GM10248 (cell line): Measurements from ENCODE around the gene CRTC2.

Experiments
- CTCF ChIA-PET: fragments of 300-600 bp; sonication (Branson Sonifier 250); formaldehyde crosslinking; extraction: SDS; loops from one replicate; lab custom pipeline; 2021; ENCODE audit warnings: antibody characterized with exemption; lab: Yijun Ruan, JAX
- POLR2A ChIA-PET: fragments of 350-650 bp; sonication (Branson Sonifier 250); formaldehyde crosslinking; extraction: SDS; loops from one replicate; lab custom pipeline; 2020; ENCODE audit warnings: antibody characterized with exemption; lab: Yijun Ruan, JAX
- DNase-seq: peaks from one replicate; pipeline ENCODE4 v3.0.0; 2012; ENCODE audit errors: extremely low spot score
- CTCF ChIP-seq: IDR thresholded peaks from 2 replicates; pipeline ENCODE4 v1.5.1; 2012; ENCODE audit warnings: mild to moderate bottlenecking, low read depth; ENCODE audit errors: extremely low read depth, missing control alignments, control extremely low read depth

Gene CRTC2

DNA sequence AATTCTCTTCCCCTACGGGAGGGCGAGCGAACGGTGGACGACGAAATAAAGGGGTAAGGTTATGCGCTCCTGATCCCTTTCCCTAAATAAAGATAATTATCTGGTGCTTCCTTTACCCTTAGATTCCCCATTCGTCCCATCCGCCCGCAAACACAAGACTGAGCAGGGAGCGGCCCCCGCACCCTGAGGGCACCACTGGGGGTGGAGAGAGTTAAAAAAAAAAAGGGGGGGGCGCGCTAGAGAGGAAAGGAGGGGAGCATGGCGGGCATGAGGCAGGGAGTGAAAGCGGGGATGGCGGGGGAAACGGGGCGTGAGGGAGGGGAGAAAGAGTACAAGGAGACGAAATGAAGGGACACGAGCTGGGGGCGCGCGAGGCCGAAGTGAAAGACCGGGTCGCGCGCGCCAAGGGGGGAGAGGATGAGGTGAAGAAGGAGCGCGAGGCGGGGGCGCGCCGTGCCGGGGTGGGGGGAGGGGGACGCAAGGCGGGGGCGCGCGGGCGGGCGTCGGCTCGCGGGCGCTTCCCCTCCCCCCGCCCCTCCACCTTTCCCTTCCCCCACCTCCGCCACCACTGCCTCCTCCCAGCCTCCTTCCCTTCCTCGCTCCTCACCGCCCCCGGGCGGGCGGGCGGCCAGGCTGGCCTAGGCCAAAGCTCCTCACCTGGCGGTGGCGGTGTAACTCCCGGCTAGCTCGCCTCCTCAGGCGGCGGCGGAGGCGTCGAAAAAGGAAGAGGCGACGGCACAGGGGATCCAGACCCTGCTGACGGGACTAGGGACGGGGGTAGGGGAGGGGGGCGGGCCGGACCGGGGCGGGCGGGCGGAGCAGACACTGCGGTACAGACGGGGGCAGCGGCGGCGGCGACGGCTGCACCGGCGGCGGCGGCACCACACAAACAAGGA, 36.1 kb downstream of the CRTC2 start:
- POLR2A ChIA-PET, result interaction anchor here (0.5 to 2.6 kb wide), 5 partner anchors 18 to 271 kb away, joined by 3 to 16 read pairs (median 6); partner anchors contain the start of genes DENND4B and RPS27
- DNase-seq, result no peak
- CTCF ChIA-PET, result interaction anchor here (0.8 to 13.6 kb wide), 9 partner anchors 9 to 125 kb away, joined by 3 to 108 read pairs (median 5); partner anchors contain the start of genes DENND4B and JTB
- TF ChIP-seq CTCF, result peak; percentile 47

GRCh38 chr1:153921803-153922075, 36.7 kb downstream of the CRTC2 start:
- ChIA-PET POLR2A (interaction anchor here (0.6 to 2.6 kb wide), 4 partner anchors 18 to 69 kb away, joined by 3 to 16 read pairs (median 6); partner anchors contain the start of genes DENND4B and RPS27), CTCF (interaction anchor here (0.7 to 13.6 kb wide), 9 partner anchors 8 to 124 kb away, joined by 3 to 108 read pairs (median 5); partner anchors contain the start of genes DENND4B and JTB)
- TF ChIP-seq CTCF, result no peak
- no peak for DNase-seq

DNA sequence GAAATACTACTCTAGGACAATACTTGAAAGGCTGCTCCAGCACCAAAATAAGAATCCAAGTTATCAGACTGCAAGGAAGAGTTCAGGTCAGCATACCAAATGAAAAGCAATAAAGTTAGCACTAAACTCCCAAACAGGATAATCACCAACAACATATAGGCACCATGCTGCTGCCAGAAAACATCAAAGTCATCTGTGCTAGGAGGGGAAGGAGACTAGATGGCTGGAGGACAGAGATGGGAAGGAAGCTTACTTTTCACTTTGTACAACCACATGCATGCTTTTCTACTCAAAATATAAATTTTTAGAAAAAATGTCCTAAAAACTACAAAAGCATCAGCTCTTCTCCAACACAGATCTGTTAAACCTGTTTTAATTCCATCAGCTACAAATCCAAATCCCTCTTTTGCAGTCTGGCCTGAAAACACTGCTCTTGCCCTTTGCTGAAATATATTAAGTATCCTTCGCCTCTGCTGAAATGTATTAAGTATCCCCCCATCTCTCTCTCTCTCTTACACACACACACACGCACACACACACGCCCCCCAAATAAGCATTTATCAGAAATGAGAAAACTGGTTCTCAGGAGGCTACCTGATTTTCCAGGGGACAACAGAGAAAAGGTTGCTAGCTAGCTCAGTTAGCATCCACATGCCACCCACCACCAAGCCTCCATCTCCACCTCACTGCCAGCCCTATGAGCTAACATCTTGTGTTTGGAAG, 37.2 kb downstream of the CRTC2 start:
- CTCF ChIA-PET, result interaction anchor here (0.7 to 13.6 kb wide), 10 partner anchors 9 to 124 kb away, joined by 3 to 108 read pairs (median 5); partner anchors contain the start of genes DENND4B and JTB
- no peak for DNase-seq
- POLR2A ChIA-PET, result interaction anchor here (0.6 to 2.6 kb wide), 3 partner anchors 19 to 25 kb away, joined by 3 to 16 read pairs (median 6); partner anchors contain the start of gene DENND4B
- no peak for TF ChIP-seq CTCF

DNA sequence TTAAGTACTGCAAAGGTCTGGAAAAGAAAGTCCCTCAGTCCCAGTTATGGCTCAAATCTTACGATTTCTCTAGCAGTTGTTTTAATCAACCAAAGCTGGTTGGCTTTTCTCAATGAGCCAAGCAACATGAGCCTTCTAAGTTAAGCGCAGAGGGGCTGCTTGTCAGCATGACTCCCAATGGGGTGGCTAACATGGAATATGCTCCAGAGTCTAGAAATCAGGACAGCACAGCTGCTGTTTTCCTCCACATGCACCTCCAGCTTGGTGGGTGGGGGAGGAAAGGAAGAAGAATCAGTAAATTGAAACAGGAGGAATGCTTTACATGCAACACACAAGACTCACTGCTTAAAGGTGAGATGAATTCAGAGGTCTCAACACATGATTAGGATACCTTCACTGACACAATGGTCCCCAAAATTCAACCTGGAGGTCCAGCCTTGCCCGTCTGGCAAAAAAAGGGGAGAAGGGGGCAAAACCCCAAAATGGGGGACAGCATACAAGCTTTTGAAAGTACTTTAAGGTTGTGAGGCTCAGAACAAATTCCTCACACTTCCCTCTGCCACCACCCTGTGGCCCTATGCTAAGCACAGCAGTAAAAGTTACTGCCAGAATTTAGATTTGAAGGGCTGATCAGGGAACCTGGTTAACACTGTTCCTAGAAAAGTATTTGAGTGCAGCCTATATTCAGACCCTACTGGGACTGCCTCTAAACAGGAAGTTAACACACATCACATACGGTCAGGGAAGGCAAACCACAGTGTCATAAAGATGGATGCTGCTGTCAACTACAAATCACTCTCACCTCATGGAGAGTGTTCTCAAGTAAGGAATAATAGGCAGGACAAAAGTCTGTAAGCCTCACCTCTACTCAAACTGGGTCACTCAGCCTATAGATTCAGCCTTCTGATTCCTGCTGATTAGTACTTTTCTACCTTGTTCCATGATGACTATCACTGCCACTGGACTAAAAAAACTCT, 38.2 kb downstream of the CRTC2 start:
- ChIA-PET POLR2A (interaction anchor here (0.9 kb wide), 1 partner anchor 40 kb away, joined by 3 read pairs; no protein-coding TSS in a partner anchor), CTCF (interaction anchor here (0.8 to 13.6 kb wide), 14 partner anchors 10 to 415 kb away, joined by 3 to 108 read pairs (median 5); partner anchors contain the start of genes DENND4B and JTB)
- no peak for DNase-seq
- TF ChIP-seq CTCF, result peak; percentile 57

DNA sequence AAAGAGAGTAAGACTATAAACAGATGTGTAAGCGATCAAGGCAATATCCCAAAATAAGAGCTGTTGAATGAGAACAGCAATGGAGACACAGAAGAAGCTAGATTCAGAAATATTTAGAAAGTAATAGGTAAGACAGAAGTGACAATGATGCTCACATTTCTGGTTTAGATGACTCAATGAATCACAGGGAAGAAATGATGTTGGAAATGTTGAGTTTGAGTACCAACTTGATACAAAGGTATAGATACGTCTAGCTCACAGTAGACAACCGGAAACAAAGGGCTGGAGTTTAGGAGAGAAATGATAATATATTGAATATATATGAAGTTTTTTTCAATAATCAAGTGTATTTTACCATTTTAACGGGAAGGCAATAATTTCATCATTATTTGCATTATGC, 42.1 kb downstream of the CRTC2 start:
- CTCF ChIA-PET, result no interaction called here
- no peak for TF ChIP-seq CTCF
- DNase-seq, result no peak
- POLR2A ChIA-PET, result no interaction called here
